HepG2 (cell line): ENCODE results near the gene PRR14. TPM values are rescaled to one million over a fixed set of nuclear protein-coding genes. Genes with fewer than 3 reads are reported as not detected.

Experiments
- EHMT2 ChIP-seq: fragments of 200-600 bp; sonication (generic); IDR thresholded peaks from 2 replicates; pipeline ENCODE4 v1.7.0; 2017; ENCODE audit warnings: antibody characterized with exemption, low read depth, low read length, borderline replicate concordance
- GATAD2A ChIP-seq: IDR thresholded peaks from 2 replicates; pipeline ENCODE4 v1.6.1; 2016
- PAX8 ChIP-seq: sonication (generic); formaldehyde crosslinking; IDR thresholded peaks from 2 replicates; pipeline ENCODE4 v1.8.0; 2022; ENCODE audit warnings: mild to moderate bottlenecking, missing genetic modification reagents, borderline replicate concordance
- POLR2AphosphoS5 ChIP-seq: IDR thresholded peaks from 2 replicates; pipeline ENCODE4 v1.6.1; 2012; ENCODE audit warnings: low read depth, low read length
- REXO4 ChIP-seq: sonication (generic); formaldehyde crosslinking; IDR thresholded peaks from 2 replicates; pipeline ENCODE4 v1.8.0; 2022; ENCODE audit warnings: missing genetic modification reagents, mild to moderate bottlenecking, borderline replicate concordance
- RXRA ChIP-seq: sonication (generic); formaldehyde crosslinking; IDR thresholded peaks from 2 replicates; pipeline ENCODE4 v1.5.1; 2020; ENCODE audit warnings: missing genetic modification reagents
- TAF15 ChIP-seq: fragments of 200-400 bp; formaldehyde crosslinking; IDR thresholded peaks from one replicate; pipeline ENCODE4 v1.6.1; 2018; ENCODE audit warnings: mild to moderate bottlenecking, low read depth, low read length; ENCODE audit not compliant: poor library complexity, severe bottlenecking
- TBX3 ChIP-seq: fragments of 450-650 bp; IDR thresholded peaks from 2 replicates; pipeline ENCODE4 v1.6.1; 2017; ENCODE audit warnings: antibody characterized with exemption, mild to moderate bottlenecking, inconsistent platforms, borderline replicate concordance
- ZBTB38 ChIP-seq: sonication (generic); formaldehyde crosslinking; IDR thresholded peaks from 2 replicates; pipeline ENCODE4 v1.5.1; 2020; ENCODE audit warnings: mild to moderate bottlenecking, missing genetic modification reagents
- ZFP82 ChIP-seq: sonication (generic); formaldehyde crosslinking; IDR thresholded peaks from 2 replicates; pipeline ENCODE4 v1.5.1; 2020; ENCODE audit warnings: mild to moderate bottlenecking, missing genetic modification reagents, borderline replicate concordance
- ZNF180 ChIP-seq: sonication (generic); formaldehyde crosslinking; IDR thresholded peaks from 2 replicates; pipeline ENCODE4 v1.4.0; 2020; ENCODE audit warnings: low read depth, missing genetic modification reagents, borderline replicate concordance
- ZNF552 ChIP-seq: sonication (generic); formaldehyde crosslinking; IDR thresholded peaks from 2 replicates; pipeline ENCODE4 v1.9.0; 2022; ENCODE audit warnings: missing genetic modification reagents, mild to moderate bottlenecking, borderline replicate concordance
- ZNF766 ChIP-seq: sonication (generic); formaldehyde crosslinking; IDR thresholded peaks from 2 replicates; pipeline ENCODE4 v1.5.0; 2020; ENCODE audit warnings: missing genetic modification reagents, borderline replicate concordance
- polyA plus RNA-seq, 8 experiments: library from polyadenylated mRNA; depleted of rRNA in 3 of 8; stranded (reverse) in 7 of 8; unstranded in 1 of 8; fragments of >200 nt; fragmentation: Illumina TruSeq in 4 of 8; extraction: Trizol in 4 of 8; gene quantifications; 2 replicates each; pipeline versions ENCODE4 v1.2.1 to v1.2.3, GENCODE V29; 2011 to 2016; ENCODE audit warnings: low read depth in 4 of 8, missing spikeins in 1 of 8, mixed read lengths in 1 of 8; ENCODE audit not compliant: insufficient read depth in 1 of 8
- total RNA-seq, 5 experiments: library from RNA; depleted of rRNA; stranded (reverse); fragments of >200 nt; fragmentation: Illumina TruSeq; extraction: Trizol; gene quantifications; 2 replicates each; pipeline ENCODE4 v1.2.3, GENCODE V29; 2016; ENCODE audit warnings: low read depth in 1 of 5
- TF ChIP-seq, protein P1 (sequence below): sonication (generic); formaldehyde crosslinking; IDR thresholded peaks from 2 replicates; pipeline ENCODE4 v1.5.1; 2020; ENCODE audit warnings: mild to moderate bottlenecking, missing genetic modification reagents, moderate library complexity
- TF ChIP-seq, protein P2 (sequence below): sonication (generic); formaldehyde crosslinking; IDR thresholded peaks from 2 replicates; pipeline ENCODE4 v1.4.0; 2020; ENCODE audit warnings: missing genetic modification reagents, low read depth, mild to moderate bottlenecking, borderline replicate concordance
- TF ChIP-seq, protein P3 (sequence below): sonication (generic); formaldehyde crosslinking; IDR thresholded peaks from 2 replicates; pipeline ENCODE4 v1.4.0; 2020; ENCODE audit warnings: missing genetic modification reagents, borderline replicate concordance
- TF ChIP-seq, protein P4 (sequence below): sonication (generic); formaldehyde crosslinking; conservative IDR thresholded peaks from 2 replicates; pipeline ENCODE4 v1.8.1; 2023; ENCODE audit warnings: missing genetic modification reagents

PRR14 gene
- total and polyA plus RNA-seq, 2 of the 13 experiments (the other 11 are each of a cell fraction or from before 2014, with no cell fraction given), result 8.4 to 11.0 TPM

DNA sequence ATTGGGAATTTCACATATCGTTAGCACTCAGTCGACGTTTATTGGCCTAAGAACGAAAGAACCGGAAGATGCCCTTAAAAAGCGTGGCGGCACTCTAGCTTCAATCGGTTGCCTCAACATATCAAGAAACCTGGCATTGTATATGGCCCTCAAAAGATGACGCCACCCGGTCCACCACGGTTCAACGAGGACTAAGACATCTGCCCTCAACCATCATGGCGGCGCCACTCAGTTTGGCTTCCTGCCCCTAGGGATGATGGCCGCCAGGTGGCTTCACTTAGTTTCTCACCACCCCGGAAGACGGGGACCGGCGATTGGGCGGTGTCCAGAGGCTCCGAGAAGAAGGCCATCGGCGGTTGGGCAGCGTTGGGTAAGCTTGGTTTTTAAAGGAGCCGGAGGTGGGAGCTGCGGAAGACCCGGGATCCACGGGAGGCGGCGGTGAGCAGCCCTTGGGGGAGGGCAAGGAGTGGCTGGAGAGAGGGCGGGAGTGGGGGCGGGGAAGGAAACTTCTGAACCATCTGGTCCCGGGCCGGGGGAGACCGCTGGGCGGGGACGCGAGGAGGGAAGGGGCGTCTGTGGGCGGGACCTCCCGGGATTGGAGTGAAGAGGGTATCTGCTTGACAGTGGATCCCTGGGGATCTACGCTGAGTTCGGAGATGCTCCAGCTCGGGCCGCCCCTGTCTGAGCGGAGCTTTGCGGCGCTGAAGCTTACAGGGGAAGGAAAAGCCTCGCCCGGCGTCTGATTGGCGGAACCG lies at the start of gene PRR14 (continued):
- TF ChIP-seq, protein P1, sequence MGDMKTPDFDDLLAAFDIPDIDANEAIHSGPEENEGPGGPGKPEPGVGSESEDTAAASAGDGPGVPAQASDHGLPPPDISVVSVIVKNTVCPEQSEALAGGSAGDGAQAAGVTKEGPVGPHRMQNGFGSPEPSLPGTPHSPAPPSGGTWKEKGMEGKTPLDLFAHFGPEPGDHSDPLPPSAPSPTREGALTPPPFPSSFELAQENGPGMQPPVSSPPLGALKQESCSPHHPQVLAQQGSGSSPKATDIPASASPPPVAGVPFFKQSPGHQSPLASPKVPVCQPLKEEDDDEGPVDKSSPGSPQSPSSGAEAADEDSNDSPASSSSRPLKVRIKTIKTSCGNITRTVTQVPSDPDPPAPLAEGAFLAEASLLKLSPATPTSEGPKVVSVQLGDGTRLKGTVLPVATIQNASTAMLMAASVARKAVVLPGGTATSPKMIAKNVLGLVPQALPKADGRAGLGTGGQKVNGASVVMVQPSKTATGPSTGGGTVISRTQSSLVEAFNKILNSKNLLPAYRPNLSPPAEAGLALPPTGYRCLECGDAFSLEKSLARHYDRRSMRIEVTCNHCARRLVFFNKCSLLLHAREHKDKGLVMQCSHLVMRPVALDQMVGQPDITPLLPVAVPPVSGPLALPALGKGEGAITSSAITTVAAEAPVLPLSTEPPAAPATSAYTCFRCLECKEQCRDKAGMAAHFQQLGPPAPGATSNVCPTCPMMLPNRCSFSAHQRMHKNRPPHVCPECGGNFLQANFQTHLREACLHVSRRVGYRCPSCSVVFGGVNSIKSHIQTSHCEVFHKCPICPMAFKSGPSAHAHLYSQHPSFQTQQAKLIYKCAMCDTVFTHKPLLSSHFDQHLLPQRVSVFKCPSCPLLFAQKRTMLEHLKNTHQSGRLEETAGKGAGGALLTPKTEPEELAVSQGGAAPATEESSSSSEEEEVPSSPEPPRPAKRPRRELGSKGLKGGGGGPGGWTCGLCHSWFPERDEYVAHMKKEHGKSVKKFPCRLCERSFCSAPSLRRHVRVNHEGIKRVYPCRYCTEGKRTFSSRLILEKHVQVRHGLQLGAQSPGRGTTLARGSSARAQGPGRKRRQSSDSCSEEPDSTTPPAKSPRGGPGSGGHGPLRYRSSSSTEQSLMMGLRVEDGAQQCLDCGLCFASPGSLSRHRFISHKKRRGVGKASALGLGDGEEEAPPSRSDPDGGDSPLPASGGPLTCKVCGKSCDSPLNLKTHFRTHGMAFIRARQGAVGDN (CRISPR knock-in tag), result peak; percentile 75
- TF ChIP-seq POLR2AphosphoS5 (peak; percentile 48), ZNF766 (0 out of 2 replicates have a peak, but pooled peaks have one; percentile 26), GATAD2A (CRISPR knock-in tag) (peak; percentile 65; the same call in 1 of the 2 replicates), TBX3 (peak; percentile 82; the same call in 1 of the 2 replicates), TAF15 (peak; percentile 83), REXO4 (CRISPR knock-in tag) (no peak), ZFP82 (0 out of 2 replicates have a peak, but pooled peaks have one; percentile 11), ZBTB38 (CRISPR knock-in tag) (peak; percentile 100), ZNF180 (no peak), EHMT2 (peak; percentile 96), RXRA (CRISPR knock-in tag) (peak; percentile 63; the same call in 1 of the 2 replicates), PAX8 (peak; percentile 85), ZNF552 (CRISPR knock-in tag) (peak; percentile 50; the same call in 1 of the 2 replicates)
- TF ChIP-seq, protein P2, sequence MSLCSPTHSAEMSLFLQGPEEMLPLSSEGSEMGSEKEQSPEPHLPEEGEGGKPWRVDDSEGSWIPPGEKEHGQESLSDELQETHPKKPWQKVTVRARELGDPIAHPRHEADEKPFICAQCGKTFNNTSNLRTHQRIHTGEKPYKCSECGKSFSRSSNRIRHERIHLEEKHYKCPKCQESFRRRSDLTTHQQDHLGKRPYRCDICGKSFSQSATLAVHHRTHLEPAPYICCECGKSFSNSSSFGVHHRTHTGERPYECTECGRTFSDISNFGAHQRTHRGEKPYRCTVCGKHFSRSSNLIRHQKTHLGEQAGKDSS (CRISPR knock-in tag), result peak; percentile 81; the same call in 1 of the 2 replicates
- TF ChIP-seq, protein P3, sequence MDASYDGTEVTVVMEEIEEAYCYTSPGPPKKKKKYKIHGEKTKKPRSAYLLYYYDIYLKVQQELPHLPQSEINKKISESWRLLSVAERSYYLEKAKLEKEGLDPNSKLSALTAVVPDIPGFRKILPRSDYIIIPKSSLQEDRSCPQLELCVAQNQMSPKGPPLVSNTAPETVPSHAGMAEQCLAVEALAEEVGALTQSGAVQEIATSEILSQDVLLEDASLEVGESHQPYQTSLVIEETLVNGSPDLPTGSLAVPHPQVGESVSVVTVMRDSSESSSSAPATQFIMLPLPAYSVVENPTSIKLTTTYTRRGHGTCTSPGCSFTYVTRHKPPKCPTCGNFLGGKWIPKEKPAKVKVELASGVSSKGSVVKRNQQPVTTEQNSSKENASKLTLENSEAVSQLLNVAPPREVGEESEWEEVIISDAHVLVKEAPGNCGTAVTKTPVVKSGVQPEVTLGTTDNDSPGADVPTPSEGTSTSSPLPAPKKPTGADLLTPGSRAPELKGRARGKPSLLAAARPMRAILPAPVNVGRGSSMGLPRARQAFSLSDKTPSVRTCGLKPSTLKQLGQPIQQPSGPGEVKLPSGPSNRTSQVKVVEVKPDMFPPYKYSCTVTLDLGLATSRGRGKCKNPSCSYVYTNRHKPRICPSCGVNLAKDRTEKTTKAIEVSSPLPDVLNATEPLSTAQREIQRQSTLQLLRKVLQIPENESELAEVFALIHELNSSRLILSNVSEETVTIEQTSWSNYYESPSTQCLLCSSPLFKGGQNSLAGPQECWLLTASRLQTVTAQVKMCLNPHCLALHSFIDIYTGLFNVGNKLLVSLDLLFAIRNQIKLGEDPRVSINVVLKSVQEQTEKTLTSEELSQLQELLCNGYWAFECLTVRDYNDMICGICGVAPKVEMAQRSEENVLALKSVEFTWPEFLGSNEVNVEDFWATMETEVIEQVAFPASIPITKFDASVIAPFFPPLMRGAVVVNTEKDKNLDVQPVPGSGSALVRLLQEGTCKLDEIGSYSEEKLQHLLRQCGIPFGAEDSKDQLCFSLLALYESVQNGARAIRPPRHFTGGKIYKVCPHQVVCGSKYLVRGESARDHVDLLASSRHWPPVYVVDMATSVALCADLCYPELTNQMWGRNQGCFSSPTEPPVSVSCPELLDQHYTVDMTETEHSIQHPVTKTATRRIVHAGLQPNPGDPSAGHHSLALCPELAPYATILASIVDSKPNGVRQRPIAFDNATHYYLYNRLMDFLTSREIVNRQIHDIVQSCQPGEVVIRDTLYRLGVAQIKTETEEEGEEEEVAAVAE (CRISPR knock-in tag), result peak; percentile 100
- TF ChIP-seq, protein P4, sequence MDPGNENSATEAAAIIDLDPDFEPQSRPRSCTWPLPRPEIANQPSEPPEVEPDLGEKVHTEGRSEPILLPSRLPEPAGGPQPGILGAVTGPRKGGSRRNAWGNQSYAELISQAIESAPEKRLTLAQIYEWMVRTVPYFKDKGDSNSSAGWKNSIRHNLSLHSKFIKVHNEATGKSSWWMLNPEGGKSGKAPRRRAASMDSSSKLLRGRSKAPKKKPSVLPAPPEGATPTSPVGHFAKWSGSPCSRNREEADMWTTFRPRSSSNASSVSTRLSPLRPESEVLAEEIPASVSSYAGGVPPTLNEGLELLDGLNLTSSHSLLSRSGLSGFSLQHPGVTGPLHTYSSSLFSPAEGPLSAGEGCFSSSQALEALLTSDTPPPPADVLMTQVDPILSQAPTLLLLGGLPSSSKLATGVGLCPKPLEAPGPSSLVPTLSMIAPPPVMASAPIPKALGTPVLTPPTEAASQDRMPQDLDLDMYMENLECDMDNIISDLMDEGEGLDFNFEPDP (CRISPR knock-in tag), result no peak
